Hematopoietic multipotent progenitor cell (in vitro differentiated cells): ENCODE data around the gene CARMIL1. TPM values are rescaled to one million over a fixed set of nuclear protein-coding genes. Genes with fewer than 3 reads are reported as not detected.
A peak's percentile ranks its signal among the peaks of the same experiment; 100 is the strongest.
"Not testable (repeated sequence)": the region's sequence is repeated elsewhere in the genome, so short reads cannot be mapped to it uniquely, and the experiment has no call there.

Experiments
- DNase-seq, 3 donors: peaks; one replicate each; pipeline ENCODE4 v3.0.0-alpha.2; 2011 to 2015; ENCODE audit warnings: low read depth in 2 of 3, low spot score in 2 of 3
- total RNA-seq: library from RNA; depleted of rRNA; stranded (reverse); fragments of >200 nt; gene quantifications from one replicate; pipeline ENCODE4 v1.2.3, GENCODE V29; 2012

CARMIL1 gene
- total RNA-seq, 1 donor = 8.6 TPM

- no peak for DNase-seq
These were observed 3.7 kb upstream of the CARMIL1 start for GRCh38 chr6:25275436-25275835.

- DNase-seq = no peak
These were observed 1.8 kb upstream of the CARMIL1 start for GRCh38 chr6:25277386-25277785.

- no peak for DNase-seq
These were observed 1.3 kb upstream of the CARMIL1 start for GRCh38 chr6:25277857-25278256.

GRCh38 chr6:25278261-25278913 is 787 bp upstream of the CARMIL1 start:
- no peak for DNase-seq

GRCh38 chr6:25279748-25280343 is 672 bp downstream of the CARMIL1 start:
- DNase-seq = no peak

- peak in 1 of 3 donors; percentile 55 for DNase-seq
These were observed 1.3 kb downstream of the CARMIL1 start for GRCh38 chr6:25280344-25281074.

- DNase-seq = no peak
These were observed 7.7 kb downstream of the CARMIL1 start for GRCh38 chr6:25286891-25287290.

- DNase-seq = no peak
These were observed 8.8 kb downstream of the CARMIL1 start for GRCh38 chr6:25287941-25288340.

GRCh38 chr6:25288518-25288917 is 9.3 kb downstream of the CARMIL1 start:
- DNase-seq = no peak

- no peak for DNase-seq
These were observed 11.3 kb downstream of the CARMIL1 start for GRCh38 chr6:25290306-25291060.

- no peak for DNase-seq
These were observed 13.2 kb downstream of the CARMIL1 start for GRCh38 chr6:25292384-25292783.

GRCh38 chr6:25295651-25296050 is 16.5 kb downstream of the CARMIL1 start:
- DNase-seq = no peak

GRCh38 chr6:25296217-25296905 is 17.2 kb downstream of the CARMIL1 start:
- DNase-seq = no peak

GRCh38 chr6:25297039-25297441 is 17.9 kb downstream of the CARMIL1 start:
- peak in 1 of 3 donors; percentile 37 for DNase-seq

GRCh38 chr6:25297823-25298522 is 18.8 kb downstream of the CARMIL1 start:
- no peak for DNase-seq

- DNase-seq = not testable (repeated sequence)
These were observed 19.3 kb downstream of the CARMIL1 start for GRCh38 chr6:25298523-25298865.

GRCh38 chr6:25301362-25301761 is 22.2 kb downstream of the CARMIL1 start:
- DNase-seq = peak in 1 of 3 donors; percentile 76

- no peak for DNase-seq
These were observed 23.0 kb downstream of the CARMIL1 start for GRCh38 chr6:25302151-25302550.

- DNase-seq = no peak
These were observed 23.5 kb downstream of the CARMIL1 start for GRCh38 chr6:25302677-25303128.

GRCh38 chr6:25303254-25303653 is 24.1 kb downstream of the CARMIL1 start:
- DNase-seq = no peak
